Measurements from ENCODE around the gene PRDM8. TPM values are rescaled to one million over a fixed set of nuclear protein-coding genes. Genes with fewer than 3 reads are reported as not detected.
"Not testable (repeated sequence)": the region's sequence is repeated elsewhere in the genome, so short reads cannot be mapped to it uniquely, and the experiment has no call there.

PRDM8 gene
- total RNA-seq, 1 donor = 3.6 TPM

- H3K27ac ChIP-seq (ENCODE audit: low read depth, low read length) = peak overlapping the region; percentile 95
- DNase-seq (ENCODE audit: insufficient read length, low spot score, missing footprints) = peak; percentile 78
- no peaks in the 10 kb centered on the region for H4K20me1 ChIP-seq (ENCODE audit: insufficient read depth, low read length)
- peaks cover 82% of the 10 kb centered on the region for H3K4me1 ChIP-seq (ENCODE audit: insufficient read depth, low read length)
- no peaks in the 10 kb centered on the region for H3K27me3 ChIP-seq (ENCODE audit: insufficient read depth, low read length)
- no peaks in the 10 kb centered on the region for H3K9me3 ChIP-seq (ENCODE audit: low read depth, low read length)
- peak overlapping the region; percentile 51 for H3K4me3 ChIP-seq (ENCODE audit: insufficient read depth, low read length)
- no peaks in the 10 kb centered on the region for H3K36me3 ChIP-seq (ENCODE audit: insufficient read depth, low read length)
- peaks cover 16% of the 10 kb centered on the region for H3K79me2 ChIP-seq (ENCODE audit: insufficient read depth, low read length)
- TF ChIP-seq CTCF (IDR thresholded peaks at IDR 0.05; ENCODE audit: extremely low read depth, low read depth, low read length) = no peak
- H2AFZ ChIP-seq (ENCODE audit: low read length) = no peak overlapping the region
- peak overlapping the region; percentile 75 for H3K4me2 ChIP-seq (ENCODE audit: insufficient read depth, low read length)
These were observed 40.7 kb downstream of the PRDM8 start for GRCh38 chr4:80237992-80238391.

- no peak overlapping the region for H3K4me3 ChIP-seq (ENCODE audit: insufficient read depth, low read length)
- H3K4me2 ChIP-seq (ENCODE audit: insufficient read depth, low read length) = peak overlapping the region; percentile 62
- peak overlapping the region; percentile 71 for H2AFZ ChIP-seq (ENCODE audit: low read length)
- H3K4me1 ChIP-seq (ENCODE audit: insufficient read depth, low read length) = peaks cover 66% of the 10 kb centered on the region
- peaks cover 9% of the 10 kb centered on the region for H3K79me2 ChIP-seq (ENCODE audit: insufficient read depth, low read length)
- H3K9me3 ChIP-seq (ENCODE audit: low read depth, low read length) = no peaks in the 10 kb centered on the region
- H3K36me3 ChIP-seq (ENCODE audit: insufficient read depth, low read length) = no peaks in the 10 kb centered on the region
- no peak for DNase-seq (ENCODE audit: insufficient read length, low spot score, missing footprints)
- peak overlapping the region; percentile 95 for H3K27ac ChIP-seq (ENCODE audit: low read depth, low read length)
- H4K20me1 ChIP-seq (ENCODE audit: insufficient read depth, low read length) = no peaks in the 10 kb centered on the region
- TF ChIP-seq CTCF (IDR thresholded peaks at IDR 0.05; ENCODE audit: extremely low read depth, low read depth, low read length) = no peak
- no peaks in the 10 kb centered on the region for H3K27me3 ChIP-seq (ENCODE audit: insufficient read depth, low read length)
These were observed 42.3 kb downstream of the PRDM8 start for GRCh38 chr4:80239480-80240150.

- Histone ChIP-seq H3K27ac (ENCODE audit: low read depth, low read length) (peak overlapping the region; percentile 95), H2AFZ (ENCODE audit: low read length) (peak overlapping the region; percentile 37), H4K20me1 (ENCODE audit: insufficient read depth, low read length) (no peaks in the 10 kb centered on the region), H3K4me3 (ENCODE audit: insufficient read depth, low read length) (no peak overlapping the region), H3K79me2 (ENCODE audit: insufficient read depth, low read length) (peaks cover 9% of the 10 kb centered on the region), H3K27me3 (ENCODE audit: insufficient read depth, low read length) (no peaks in the 10 kb centered on the region), H3K4me2 (ENCODE audit: insufficient read depth, low read length) (peak overlapping the region; percentile 62), H3K4me1 (ENCODE audit: insufficient read depth, low read length) (peaks cover 56% of the 10 kb centered on the region), H3K9me3 (ENCODE audit: low read depth, low read length) (no peaks in the 10 kb centered on the region), H3K36me3 (ENCODE audit: insufficient read depth, low read length) (no peaks in the 10 kb centered on the region)
- no peak for TF ChIP-seq CTCF (IDR thresholded peaks at IDR 0.05; ENCODE audit: extremely low read depth, low read depth, low read length)
- DNase-seq (ENCODE audit: insufficient read length, low spot score, missing footprints) = no peak
These were observed 43.7 kb downstream of the PRDM8 start for GRCh38 chr4:80240976-80241375.

GRCh38 chr4:80243274-80244018 lies 46.1 kb downstream of the PRDM8 start:
- no peaks in the 10 kb centered on the region for H3K9me3 ChIP-seq (ENCODE audit: low read depth, low read length)
- no peak for TF ChIP-seq CTCF (IDR thresholded peaks at IDR 0.05; ENCODE audit: extremely low read depth, low read depth, low read length)
- peaks cover 33% of the 10 kb centered on the region for H3K4me1 ChIP-seq (ENCODE audit: insufficient read depth, low read length)
- H4K20me1 ChIP-seq (ENCODE audit: insufficient read depth, low read length) = no peaks in the 10 kb centered on the region
- H3K27ac ChIP-seq (ENCODE audit: low read depth, low read length) = no peak overlapping the region
- no peak overlapping the region for H3K4me2 ChIP-seq (ENCODE audit: insufficient read depth, low read length)
- H3K4me3 ChIP-seq (ENCODE audit: insufficient read depth, low read length) = no peak overlapping the region
- H3K36me3 ChIP-seq (ENCODE audit: insufficient read depth, low read length) = no peaks in the 10 kb centered on the region
- H3K79me2 ChIP-seq (ENCODE audit: insufficient read depth, low read length) = peaks cover 9% of the 10 kb centered on the region
- no peaks in the 10 kb centered on the region for H3K27me3 ChIP-seq (ENCODE audit: insufficient read depth, low read length)
- DNase-seq (ENCODE audit: insufficient read length, low spot score, missing footprints) = no peak
- peak overlapping the region; percentile 62 for H2AFZ ChIP-seq (ENCODE audit: low read length)

GRCh38 chr4:80247484-80247883 lies 50.2 kb downstream of the PRDM8 start:
- DNase-seq (ENCODE audit: insufficient read length, low spot score, missing footprints); H3K36me3 ChIP-seq (ENCODE audit: insufficient read depth, low read length); H3K27me3 ChIP-seq (ENCODE audit: insufficient read depth, low read length); H3K27ac ChIP-seq (ENCODE audit: low read depth, low read length); H3K4me2 ChIP-seq (ENCODE audit: insufficient read depth, low read length); H3K9me3 ChIP-seq (ENCODE audit: low read depth, low read length); H3K4me3 ChIP-seq (ENCODE audit: insufficient read depth, low read length); H2AFZ ChIP-seq (ENCODE audit: low read length); H4K20me1 ChIP-seq (ENCODE audit: insufficient read depth, low read length); H3K79me2 ChIP-seq (ENCODE audit: insufficient read depth, low read length): not testable (repeated sequence)
- H3K4me1 ChIP-seq (ENCODE audit: insufficient read depth, low read length) = peaks cover 12% of the 10 kb centered on the region
